ENCODE data around the gene BAG1.

BAG1 gene

DNA sequence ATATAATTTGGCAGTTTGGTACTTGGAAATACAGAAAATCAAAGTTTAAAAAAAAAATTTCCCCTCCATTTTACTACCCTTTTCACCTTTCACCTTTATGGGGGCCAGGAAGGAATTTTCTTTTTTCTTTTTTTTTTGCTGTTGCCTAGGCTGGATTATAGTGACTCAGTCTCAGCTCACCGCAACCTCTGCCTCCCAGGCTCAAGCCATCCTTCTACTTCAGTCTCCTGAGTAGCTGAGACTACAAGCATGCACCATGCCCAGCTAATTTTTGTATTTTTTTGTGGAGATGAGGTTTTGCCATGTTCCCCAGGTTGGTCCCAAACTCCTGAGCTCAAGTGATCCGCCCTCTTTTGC is 9.4 kb upstream of the BAG1 start:
- DNase-seq (ENCODE audit: low read depth in 3 of 3) = no peak

DNA sequence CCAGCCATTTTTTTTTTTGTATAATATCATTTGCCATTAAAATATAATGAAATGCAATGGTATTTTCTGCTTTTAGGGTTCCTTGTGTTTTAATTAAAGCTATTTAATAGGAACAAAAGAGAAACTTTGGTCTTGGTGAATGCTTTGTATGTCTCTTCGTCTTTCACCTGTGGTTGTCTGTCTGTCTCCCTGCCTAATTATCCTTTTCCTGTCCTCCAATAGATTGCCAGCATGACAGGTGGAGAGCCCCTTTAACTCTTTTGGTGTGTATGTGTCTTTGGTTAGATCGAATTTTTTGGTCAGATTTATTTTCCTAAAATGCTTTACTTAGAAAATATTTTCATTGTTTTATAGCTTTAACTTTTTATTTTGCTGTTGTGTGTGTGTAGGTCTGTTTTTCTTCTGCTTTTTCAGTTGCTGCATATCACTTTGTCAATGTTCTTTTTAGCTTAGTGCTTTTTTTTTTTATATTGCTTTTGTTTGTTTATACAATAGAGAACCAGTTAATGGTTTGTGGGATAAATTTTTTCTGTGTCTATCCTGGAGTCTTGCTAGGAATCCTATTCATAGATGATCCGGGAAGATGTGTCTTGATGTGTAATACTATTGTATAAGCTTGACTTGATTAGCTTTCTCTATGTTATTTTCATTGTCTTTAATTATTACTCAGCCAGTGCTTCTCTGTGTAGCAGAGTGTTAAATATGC is 8.9 kb upstream of the BAG1 start:
- no peak for DNase-seq (ENCODE audit: low read depth in 3 of 3)

DNA sequence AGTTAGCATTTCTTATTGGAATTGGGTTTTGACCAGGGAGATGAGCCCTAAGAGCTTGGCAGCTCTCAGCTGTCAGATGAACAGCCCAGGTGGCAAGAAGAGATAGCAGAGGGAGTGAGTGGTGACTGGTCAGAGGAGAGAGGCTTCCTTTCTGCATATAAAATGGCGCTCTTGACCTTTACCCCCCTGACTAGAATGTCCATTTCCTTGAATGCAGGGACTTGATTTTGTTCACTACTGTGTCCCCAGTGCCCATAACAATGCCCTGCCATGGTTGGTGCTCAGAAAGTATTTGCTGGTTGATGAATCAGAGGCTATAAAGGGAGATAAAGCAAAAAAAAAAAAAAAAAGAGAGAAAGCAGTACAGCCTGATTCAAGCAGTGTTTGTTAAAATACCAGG is 7.6 kb upstream of the BAG1 start:
- no peak for DNase-seq (ENCODE audit: low read depth in 3 of 3)

DNA sequence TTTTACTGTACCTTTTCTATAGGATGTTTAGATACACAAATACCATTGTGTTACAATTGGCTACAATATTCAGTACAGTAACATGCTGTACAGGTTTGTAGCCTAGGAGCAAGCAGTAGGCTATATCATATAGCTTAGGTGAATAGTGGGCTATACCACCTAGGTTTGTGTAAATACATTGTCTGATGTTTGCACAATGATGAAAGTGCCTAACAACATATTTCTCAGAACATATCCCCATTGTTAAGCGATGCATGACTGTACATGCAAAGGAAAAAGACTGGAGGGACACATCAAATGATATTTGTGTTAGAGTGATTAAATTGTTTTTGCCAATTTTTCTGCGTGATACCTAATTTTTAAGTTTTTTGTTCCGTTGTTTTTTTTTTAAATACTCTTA is 5.6 kb upstream of the BAG1 start:
- no peak for DNase-seq (ENCODE audit: low read depth in 3 of 3)

DNA sequence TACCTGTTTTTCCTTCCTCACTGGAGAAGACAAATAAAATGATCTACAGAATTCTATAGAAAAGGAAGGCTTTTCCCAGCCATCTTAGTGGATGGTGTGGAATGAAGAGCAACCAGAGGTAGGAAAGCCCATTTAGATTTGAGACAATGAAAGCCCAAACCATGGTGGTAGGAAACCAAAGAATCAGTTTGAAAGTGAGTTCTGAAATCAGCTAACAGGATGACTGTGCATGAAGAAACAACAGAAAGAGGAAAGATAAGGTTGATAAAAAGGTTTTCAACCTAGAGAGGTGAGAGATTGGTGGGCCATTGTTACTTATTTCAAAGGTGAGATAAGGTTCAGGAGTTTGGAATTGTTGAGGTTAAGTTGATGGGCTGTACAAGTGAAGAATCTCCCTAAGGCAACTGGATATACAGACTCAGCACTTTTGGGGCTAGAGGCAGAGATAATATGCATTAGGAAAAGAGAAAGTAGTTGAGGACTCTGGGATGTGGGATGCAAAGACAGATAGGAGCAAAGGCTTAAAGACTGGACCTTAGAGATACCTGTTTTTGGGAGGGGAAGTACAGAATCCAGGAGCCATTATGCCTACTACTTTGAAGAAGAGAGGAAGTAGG is 2.8 kb upstream of the BAG1 start:
- DNase-seq (ENCODE audit: low read depth in 3 of 3) = no peak

DNA sequence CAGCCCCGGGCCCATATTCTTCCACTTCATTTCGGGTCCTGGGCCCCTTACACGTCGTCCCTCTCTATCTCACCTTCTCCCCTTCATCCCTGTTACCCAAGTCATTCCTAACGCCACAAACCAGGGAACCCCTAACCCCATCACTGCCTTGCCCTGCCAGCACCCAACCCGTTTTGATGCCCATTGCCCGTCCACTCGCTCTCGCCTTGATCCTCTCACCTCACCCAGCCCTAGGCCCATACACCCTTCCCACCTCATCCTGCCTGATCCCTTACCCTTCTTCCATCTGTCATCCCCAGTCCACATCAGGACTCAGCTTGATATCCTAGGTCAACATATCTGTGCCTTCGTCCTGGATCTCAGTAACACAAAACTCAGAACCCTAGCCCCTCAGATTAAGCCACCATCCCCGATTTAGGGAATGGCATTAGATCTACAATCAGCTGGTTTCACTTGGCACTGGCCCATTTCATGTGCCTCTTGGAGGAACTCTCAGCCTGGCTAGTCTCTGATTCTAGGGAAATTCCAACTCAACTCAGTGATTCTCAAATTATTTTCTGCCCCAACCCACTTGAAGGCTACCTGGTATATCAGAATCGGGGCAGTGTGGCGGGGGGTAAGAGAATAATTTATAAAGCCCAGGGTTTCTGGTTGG is 830 bp upstream of the BAG1 start:
- no peak for DNase-seq (ENCODE audit: low read depth in 3 of 3)

DNA sequence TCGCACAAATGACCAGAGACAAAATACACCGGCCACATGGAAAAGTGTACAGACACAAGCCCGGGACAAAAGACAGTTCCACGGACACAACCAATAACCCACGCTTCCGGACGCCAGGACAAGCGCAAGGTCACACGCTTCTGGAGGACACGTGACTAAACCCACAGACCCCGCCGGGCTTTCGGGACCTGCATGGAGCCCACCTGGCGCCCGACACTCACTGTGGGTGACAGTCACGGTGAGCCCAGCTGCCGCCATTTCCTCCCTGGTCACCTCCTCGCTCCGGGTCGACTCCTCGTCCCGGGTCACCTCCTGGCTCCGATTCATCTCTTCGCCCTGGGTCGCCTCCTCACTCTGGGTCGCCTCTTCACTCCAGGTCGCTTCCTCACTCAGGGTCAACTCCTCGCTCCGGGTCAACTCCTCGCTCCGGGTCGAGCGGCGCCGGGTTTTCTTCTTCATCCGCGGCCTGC is 470 bp downstream of the BAG1 start:
- peak in 2 of 3 donors; percentile 12 to 41 for DNase-seq (ENCODE audit: low read depth in 3 of 3)

DNA sequence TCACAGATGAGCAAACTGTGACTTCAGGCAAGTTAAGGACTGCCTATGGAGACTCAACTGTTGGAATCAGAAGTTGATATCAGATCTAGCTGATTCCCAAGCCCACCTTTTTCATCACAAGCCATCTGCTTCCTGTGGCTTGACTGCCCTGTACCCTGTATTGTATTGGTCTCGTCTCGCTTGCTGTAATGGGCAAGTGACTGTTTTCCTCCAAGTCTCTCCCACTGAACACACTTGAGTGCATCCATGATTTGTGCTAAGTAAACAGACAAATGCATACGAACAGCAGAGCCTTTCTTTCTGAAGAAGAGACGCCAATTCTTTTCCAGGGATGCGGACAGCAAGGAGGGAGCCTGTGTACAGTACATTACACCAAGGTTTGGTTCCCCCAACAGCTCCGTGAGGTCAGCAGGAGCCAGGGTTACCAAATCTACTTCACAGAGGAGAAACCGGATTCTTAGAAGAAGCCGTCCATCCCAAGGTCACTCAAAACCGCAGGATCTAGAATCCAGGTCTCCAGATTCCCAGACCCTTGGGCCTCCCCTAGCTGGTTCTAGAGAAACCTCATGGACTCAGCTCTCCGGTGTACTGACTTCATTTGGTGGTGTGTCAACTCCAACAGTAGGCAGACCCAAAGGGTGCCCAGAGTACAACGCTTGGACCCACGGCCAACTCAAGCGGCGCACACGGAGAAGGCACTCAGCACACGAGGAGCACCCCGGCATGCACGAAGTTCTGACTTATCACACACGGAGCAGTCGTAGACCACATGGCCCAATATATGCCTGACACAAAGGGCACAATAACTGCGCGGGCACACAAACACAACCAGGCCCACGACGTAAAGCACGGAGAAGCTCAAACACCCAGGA is 1.1 kb downstream of the BAG1 start:
- no peak for DNase-seq (ENCODE audit: low read depth in 3 of 3)

DNA sequence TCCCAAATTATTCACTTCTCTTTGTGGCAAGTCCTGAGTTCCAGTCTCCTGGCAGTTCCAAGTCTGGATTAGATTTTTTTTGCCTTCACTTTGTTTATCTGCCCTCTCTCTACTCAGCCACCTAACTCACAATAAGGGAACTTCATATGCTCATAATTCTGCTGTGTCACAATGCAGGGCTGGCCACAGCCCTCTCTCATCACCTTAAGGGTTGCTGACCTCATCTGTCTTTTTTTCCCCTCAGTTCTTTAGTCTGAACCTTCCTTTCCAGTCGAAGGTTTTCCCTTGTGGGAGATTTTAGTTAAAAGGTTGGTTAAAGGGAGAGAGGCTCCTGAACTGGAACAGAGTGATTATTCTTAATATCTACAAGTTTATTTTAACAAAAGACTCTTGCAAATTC is 4.1 kb downstream of the BAG1 start:
- DNase-seq (ENCODE audit: low read depth in 3 of 3) = no peak

DNA sequence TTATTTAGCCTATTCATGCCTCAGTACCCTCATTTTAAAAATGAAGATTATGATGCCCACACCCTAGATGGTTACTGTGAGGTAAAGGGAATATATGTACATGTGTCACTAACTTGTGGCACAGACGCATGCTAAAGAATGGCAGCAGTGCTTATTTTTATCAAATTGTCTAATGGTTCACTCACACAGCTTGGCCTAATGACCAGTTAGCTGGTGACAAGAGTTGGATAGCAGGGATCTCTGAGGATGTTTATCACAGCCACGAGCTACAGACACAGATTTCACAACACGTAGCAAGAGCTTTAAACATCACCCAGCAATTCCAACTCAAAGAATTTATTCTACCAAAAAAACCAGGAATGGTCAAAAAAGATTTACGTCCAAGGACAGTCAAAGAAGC is 7.2 kb downstream of the BAG1 start:
- DNase-seq (ENCODE audit: low read depth in 3 of 3) = no peak

DNA sequence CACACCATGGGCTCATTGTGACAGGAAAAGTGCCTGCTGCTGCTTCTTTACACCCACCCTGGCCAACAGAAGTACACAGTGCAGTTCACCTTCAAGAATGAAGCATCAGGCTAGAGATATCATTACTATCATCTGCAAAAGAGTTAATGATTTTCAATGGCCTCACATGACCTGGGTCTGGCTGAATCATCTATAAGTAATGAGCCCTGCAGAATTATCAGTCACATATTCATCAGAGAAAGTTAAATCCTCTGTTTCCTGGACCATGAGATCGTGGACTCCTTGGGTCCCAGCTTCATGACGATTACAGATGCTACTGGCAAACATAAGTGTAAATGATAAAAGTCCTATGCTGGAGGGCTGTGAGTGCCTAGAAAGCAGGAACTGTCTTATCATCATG is 8.3 kb downstream of the BAG1 start:
- no peak for DNase-seq (ENCODE audit: low read depth in 3 of 3)

DNA sequence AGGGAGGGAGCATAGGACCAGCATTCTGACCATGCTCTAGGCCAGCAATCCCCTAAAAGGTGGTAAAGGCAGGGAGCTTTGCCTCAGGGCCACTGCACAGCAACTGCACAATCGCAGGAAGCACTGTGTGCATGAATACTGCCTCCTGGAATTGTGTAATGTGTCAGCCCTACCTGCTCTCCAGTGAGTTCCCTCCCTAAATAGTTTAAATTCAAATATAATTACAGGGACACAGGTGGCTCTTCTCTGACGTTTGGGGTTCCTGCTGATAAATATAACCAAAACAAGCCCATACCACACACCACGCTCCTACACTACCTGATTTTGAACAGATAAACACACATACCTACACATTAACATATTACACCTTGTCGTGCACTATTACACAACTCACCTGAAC is 9.0 kb downstream of the BAG1 start:
- no peak for DNase-seq (ENCODE audit: low read depth in 3 of 3)

DNA sequence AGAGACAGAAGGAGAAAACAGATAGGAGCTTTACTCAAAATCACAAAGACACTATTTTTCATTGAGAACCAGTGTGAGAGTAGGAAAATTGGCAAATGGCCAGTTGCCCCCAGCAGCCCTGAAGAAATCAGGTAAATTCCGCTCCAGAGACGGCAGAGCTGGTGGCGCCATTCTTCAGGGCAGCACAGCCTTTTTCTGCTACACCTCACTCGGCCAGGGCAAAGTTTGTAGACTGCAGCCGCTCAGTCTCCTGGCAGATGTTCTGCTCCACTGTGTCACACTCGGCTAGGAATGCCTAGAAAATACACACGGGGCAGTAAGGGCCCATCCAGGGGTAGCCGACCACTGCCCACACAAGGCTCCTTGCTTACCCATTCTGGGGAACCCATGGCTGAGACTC is 9.5 kb downstream of the BAG1 start:
- no peak for DNase-seq (ENCODE audit: low read depth in 3 of 3)

DNA sequence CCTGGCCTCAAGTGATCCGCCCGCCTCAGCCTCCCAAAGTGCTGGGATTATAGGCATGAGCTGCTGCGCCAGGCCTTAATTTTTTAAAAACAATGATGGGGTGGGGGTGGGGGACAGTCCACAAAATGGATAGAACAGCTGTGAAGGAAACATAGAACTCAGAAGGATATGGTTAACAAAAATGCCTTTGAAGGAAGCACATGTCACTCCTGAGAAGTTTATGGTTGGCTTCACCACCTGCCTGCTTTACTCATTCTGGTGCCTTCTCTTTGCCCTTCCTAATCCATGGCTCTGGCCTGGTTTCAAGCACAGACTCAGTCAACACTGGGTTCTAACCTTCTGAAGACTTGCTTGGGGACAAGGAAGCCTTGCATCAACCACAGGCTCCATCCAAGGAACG is 10.3 kb downstream of the BAG1 start:
- no peak for DNase-seq (ENCODE audit: low read depth in 3 of 3)

DNA sequence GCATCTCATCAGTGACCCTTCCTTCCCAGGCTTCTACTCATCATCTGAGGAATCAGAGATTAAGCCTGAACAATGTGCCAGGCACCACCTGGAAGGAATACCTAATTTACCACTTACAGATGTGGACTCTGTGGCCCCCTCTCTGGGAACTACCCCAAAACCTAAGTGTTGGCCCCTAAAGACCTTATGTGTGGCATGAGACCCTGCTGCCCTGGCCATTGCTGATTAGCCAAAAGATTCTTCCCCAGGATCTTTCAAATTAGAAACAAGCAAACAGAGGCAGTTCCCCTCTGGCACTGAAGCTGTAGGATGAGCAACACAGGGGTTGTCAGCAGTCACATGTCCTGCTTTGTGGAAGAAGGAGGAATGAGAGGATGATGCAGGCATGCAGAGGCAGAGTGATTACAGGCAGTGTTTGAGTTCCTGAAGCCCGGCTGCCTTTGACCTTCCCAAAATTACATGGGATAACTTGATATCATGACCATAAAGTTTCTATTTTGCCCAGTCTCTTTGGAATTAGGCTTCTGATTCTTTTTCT is 14.0 kb downstream of the BAG1 start:
- no peak for DNase-seq (ENCODE audit: low read depth in 3 of 3)

DNA sequence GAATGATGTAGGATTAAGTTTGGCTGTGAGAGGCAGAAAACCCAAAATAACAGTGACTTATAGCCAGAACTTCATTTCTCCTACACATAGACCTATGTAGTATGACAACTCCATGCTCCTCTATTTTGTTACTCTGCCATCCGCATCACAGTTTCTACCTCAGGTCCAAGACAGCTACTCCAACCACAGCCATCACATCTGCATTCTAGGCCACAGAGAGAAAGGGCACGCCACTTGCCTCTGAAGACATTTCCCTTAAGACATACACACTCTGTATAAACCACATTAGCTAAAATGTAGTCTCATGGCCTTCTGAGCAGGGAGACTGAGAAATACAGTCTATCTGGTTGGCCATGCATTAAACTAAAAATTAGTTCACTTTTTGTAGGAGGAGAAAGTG is 14.5 kb downstream of the BAG1 start:
- no peak for DNase-seq (ENCODE audit: low read depth in 3 of 3)

DNA sequence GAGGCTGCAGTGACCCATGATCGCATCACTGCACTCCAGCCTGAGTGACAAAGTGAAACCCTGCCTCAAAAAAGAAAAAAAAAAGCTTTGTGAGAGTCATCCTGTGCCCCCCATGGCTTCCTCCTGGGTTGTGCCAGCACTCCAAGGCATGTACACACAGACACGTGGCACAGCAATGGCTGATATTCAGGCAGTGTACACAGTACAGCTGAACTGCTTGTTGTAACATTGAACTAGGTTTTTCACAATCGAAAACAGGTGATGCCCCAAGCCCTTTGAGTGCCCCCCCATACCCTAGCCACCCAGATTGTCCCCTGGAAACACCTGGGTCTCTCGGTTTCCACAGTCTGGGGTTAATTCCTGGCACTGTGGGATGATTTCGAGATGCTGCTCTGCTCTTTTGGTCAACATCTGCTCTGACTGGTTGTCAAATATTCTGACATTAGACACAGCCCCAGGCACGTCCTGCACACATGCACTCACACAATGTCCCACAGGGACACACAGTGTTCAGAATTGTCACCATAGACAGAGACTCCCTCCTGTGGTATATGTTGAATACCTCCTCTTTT is 15.3 kb downstream of the BAG1 start:
- no peak for DNase-seq (ENCODE audit: low read depth in 3 of 3)

DNA sequence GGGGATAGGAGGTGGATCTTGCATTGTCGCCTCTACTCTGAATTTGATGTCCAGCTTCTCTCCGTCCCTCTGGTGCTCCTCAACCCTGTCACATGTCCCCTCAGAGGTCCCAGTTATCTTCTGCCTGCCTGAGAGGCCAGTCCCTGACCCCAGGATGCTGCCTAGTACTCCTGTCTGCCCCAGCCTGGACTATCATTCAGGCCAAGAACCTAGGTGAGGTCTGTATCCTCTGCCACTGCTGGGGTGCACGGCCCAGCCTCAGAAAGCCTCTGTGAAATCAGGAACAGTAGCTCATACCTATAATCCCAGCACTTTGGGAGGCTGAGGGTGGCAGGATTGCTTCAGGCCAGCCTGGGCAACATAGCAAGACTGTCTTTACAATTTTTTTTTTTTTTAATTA is 15.9 kb downstream of the BAG1 start:
- DNase-seq (ENCODE audit: low read depth in 3 of 3) = no peak

DNA sequence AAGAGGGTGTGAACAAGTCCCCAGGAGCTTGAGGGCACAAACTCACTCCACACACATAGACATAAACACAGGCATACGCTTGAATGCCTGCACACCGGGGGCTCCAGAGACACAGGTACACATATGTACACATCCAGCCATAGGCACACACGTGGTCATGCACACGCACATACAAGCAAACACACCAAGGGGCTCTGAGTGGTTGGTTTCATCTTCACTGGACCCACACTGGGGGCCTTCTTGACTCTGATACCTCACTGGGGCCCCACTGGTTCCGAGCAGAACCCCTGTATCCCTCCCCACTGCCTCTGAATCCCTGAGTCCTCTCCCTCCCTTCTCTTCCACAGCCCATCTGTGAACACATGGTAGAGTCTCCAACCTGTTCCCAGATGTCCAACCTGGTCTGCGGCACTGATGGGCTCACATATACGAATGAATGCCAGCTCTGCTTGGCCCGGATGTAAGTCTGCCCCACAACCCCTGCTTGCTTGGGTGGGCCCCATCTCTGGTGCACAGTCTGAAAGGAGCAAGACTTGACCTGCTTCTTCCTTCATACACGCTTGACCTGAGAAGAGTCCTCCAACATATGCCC is 18.1 kb downstream of the BAG1 start:
- DNase-seq (ENCODE audit: low read depth in 3 of 3) = no peak

DNA sequence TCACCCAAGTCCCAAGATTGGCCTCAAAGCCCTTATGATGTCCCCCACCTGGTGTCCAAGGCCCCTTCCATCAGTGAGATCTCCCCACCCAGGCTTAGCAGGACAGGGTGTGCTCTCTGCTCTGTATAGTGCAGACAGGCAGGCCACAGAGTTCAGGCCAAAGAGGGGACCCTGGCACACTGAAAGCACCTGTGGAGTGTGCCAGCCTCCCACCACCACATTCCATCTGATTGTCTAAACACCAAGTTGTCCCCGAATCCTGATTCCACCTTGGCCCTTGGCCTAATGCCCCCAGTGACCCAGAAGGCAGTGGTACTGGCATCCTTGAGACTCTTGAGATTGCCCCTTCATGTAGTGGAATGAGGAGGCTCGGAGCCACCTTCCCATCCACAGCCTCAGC is 19.2 kb downstream of the BAG1 start:
- DNase-seq (ENCODE audit: low read depth in 3 of 3) = no peak

DNA sequence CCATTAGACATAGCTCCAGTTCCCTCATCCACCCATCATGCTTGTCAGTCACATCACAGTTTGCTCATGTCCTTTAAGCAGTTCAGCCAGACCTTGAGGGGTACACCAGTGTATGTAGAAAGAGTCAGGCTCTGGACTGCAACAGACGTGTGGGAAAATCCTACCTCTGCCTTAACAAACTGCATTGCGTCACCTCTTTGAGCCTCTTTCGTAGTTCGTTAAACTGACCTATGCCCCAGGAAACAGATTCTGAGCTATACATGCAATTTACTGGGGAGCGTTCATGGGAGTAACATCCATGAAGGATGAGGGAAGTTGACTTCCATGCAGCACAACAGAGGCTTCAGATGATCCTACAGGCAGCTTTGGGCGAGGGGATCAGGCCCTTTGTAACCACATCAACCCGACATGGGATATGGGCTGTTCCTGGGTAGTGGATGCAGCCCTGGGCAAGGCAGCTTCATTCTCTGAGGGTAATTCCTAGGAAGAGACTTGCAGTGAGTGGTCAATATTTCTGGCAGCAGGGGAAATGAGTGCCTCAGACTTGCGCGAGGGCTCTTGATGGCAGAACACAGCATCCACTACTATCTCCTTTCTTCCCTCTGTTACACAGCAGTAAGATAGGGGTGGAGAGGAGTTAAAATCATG is 20.2 kb downstream of the BAG1 start:
- DNase-seq (ENCODE audit: low read depth in 3 of 3) = no peak
